Upper lobe of left lung (tissue), 6 donors: Measurements from ENCODE around the gene CTH. TPM values are rescaled to one million over a fixed set of nuclear protein-coding genes. Genes with fewer than 3 reads are reported as not detected.

Source experiments
- ATAC-seq, 2 donors: fragments of 200-7000 bp; cut with Tn5 transposase; one replicate each; pipeline ENCODE4 v1.9.1; 2022; ENCODE audit warnings: mild to moderate bottlenecking in 2 of 2, moderate library complexity in 2 of 2; ENCODE audit not compliant: low FRiP score in 2 of 2
- DNase-seq, 2 donors: peaks; one replicate each; pipeline ENCODE4 v3.0.0-alpha.2; 2019 to 2020
- H3K27ac ChIP-seq, 4 donors: fragments of 200-600 bp; sonication (generic); one replicate each; pipeline ENCODE4 v1.5.1; 2016 to 2019
- H3K27me3 ChIP-seq, 4 donors: fragments of 200-600 bp; sonication (generic); one replicate each; pipeline ENCODE4 v1.5.1; 2017 to 2019
- H3K36me3 ChIP-seq, 4 donors: fragments of 200-600 bp; sonication (generic); one replicate each; pipeline ENCODE4 v1.5.1; 2016 to 2019
- H3K4me1 ChIP-seq, 4 donors: fragments of 200-600 bp; sonication (generic); one replicate each; pipeline ENCODE4 v1.5.1; 2018 to 2019
- H3K4me3 ChIP-seq, 4 donors: fragments of 200-600 bp; sonication (generic); one replicate each; pipeline ENCODE4 v1.5.1; 2017 to 2019; ENCODE audit warnings: mild to moderate bottlenecking in 2 of 4, moderate library complexity in 1 of 4
- H3K9me3 ChIP-seq, 4 donors: fragments of 200-600 bp; sonication (generic); one replicate each; pipeline ENCODE4 v1.5.1; 2018 to 2019
- EP300 ChIP-seq, 4 donors: sonication (generic); formaldehyde crosslinking; IDR thresholded peaks; one replicate each; pipeline ENCODE4 v1.5.1; 2017; ENCODE audit warnings: antibody characterized with exemption in 4 of 4, control low read depth in 2 of 4
- POLR2A ChIP-seq, 4 donors: fragments of 450-650 bp; IDR thresholded peaks; one replicate each; pipeline ENCODE4 v1.5.1; 2016 to 2017; ENCODE audit warnings: antibody characterized with exemption in 4 of 4, mild to moderate bottlenecking in 2 of 4
- POLR2AphosphoS5 ChIP-seq, 2 donors: sonication (generic); formaldehyde crosslinking; IDR thresholded peaks; one replicate each; pipeline ENCODE4 v1.5.1; 2017; ENCODE audit warnings: antibody characterized with exemption in 2 of 2
- WGBS, 2 donors: methylation state at CpG; one replicate each; pipeline ENCODE4 v1.1.5; 2017 to 2018; 5-methylcytosine and 5-hydroxymethylcytosine counted together
- total RNA-seq, 6 donors: library from RNA; depleted of rRNA in 4 of 6; stranded (reverse); fragments of >200 nt in 4 of 6; gene quantifications; one replicate each; pipeline versions ENCODE4 v1.1.0 to v1.2.1, GENCODE V29; 2016 to 2021
- TF ChIP-seq, protein P1 (sequence below), 6 experiments: fragments of 450-650 bp in 4 of 6; fragments of 200-600 bp in 2 of 6; sonication (generic) in 2 of 6; IDR thresholded peaks; one replicate each; pipeline ENCODE4 v1.5.1; 2016 to 2019; ENCODE audit warnings: antibody characterized with exemption in 6 of 6
- donor health status: DM: no; HTN: no; CAD: no; lungs with moderate emphysema.
- donor health status: DM: no; HTN: yes; CAD: no; lungs with severe emphysema.

CTH gene
- total RNA-seq, 6 donors from 2014 or later, result 2.4 to 9.7 (median 5.9) TPM

DNA sequence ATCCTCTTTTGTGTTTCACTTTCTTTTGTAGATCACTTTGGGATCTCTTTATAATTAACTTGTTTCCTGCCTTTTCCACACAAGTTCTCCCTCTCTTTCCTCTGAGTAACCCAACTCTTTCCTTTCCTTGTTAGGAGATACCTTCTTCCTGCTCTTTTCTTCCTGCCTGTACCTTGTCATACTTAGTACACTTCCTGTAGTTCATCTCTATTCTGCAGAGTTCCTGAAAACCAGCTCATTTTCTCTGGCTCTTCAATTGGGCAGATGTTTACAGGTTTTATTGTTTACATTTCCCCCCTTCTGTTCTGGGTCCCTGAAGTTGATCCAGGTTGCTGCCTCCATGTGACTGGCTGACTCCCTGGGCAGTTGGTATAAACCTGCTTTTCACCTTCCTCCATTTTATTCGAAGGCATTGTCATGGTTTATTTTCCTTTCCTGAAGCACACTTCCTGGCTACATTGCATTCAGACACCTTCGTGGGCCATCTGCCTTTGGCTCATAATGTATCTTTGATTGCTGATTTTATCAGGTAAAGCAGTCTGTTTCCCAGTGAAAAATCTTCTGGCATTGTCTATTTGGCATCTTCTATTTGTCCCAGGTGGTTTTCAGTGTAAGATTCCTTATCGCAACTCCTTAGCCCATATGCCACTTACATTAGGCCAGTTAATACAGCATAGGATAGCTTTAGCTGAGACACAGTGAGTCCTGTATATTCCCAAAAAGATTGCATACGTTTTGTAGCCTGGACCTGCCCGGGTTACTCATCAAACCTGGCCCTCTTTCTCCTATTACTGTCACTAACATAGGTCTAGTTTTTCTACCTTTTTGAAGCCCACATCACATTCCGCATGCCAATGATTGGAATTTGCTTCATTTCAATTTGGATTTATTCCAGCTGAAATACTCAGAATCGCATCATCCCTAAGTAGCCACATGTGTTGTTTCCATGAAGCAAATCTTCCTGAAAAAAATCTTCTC is 15.4 kb downstream of the CTH start:
- Histone ChIP-seq H3K27ac (no peak overlapping the region), H3K4me3 (no peak overlapping the region), H3K27me3 (no peaks in the 10 kb centered on the region), H3K4me1 (no peaks in the 10 kb centered on the region), H3K36me3 (peaks cover 0 to 6% (median 0%) of the 10 kb centered on the region in 4 donors), H3K9me3 (no peaks in the 10 kb centered on the region)
- DNase-seq (no peak), ATAC-seq (no peak)
- 80 to 85% methylated on average over 7 of the region's 7 CpGs for WGBS, 2 donors
- TF ChIP-seq, protein P1, sequence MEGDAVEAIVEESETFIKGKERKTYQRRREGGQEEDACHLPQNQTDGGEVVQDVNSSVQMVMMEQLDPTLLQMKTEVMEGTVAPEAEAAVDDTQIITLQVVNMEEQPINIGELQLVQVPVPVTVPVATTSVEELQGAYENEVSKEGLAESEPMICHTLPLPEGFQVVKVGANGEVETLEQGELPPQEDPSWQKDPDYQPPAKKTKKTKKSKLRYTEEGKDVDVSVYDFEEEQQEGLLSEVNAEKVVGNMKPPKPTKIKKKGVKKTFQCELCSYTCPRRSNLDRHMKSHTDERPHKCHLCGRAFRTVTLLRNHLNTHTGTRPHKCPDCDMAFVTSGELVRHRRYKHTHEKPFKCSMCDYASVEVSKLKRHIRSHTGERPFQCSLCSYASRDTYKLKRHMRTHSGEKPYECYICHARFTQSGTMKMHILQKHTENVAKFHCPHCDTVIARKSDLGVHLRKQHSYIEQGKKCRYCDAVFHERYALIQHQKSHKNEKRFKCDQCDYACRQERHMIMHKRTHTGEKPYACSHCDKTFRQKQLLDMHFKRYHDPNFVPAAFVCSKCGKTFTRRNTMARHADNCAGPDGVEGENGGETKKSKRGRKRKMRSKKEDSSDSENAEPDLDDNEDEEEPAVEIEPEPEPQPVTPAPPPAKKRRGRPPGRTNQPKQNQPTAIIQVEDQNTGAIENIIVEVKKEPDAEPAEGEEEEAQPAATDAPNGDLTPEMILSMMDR (IDR thresholded peaks at IDR 0.05), result no peak
- TF ChIP-seq EP300 (IDR thresholded peaks at IDR 0.05), result no peak
- no peak for TF ChIP-seq POLR2AphosphoS5 (IDR thresholded peaks at IDR 0.05)
- TF ChIP-seq POLR2A (IDR thresholded peaks at IDR 0.05), result no peak

DNA sequence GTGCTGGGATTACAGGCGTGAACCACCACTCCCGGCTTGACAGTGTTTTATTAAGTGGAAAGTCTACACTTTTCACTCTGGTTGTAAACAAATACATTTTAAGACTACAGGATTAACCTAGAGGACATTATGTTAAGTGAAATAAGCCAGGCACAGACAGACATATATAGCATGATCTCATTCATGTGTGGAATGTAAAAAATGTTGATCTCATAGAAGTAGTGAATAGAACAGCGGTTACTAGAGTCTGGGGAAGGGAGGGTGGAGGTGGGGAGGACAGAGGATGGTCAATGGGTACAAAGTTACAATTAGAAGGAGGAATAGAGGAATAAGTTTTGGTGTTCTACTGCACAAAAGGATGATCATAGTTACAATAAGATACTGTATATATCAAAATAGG is 16.9 kb downstream of the CTH start:
- DNase-seq (no peak), ATAC-seq (no peak)
- Histone ChIP-seq H3K36me3 (peaks cover 0 to 6% (median 0%) of the 10 kb centered on the region in 4 donors), H3K9me3 (no peaks in the 10 kb centered on the region), H3K27me3 (no peaks in the 10 kb centered on the region), H3K27ac (no peak overlapping the region), H3K4me1 (no peaks in the 10 kb centered on the region), H3K4me3 (no peak overlapping the region)
- WGBS, 2 donors, result 90 to 91% methylated on average over 3 of the region's 3 CpGs
- TF ChIP-seq EP300 (IDR thresholded peaks at IDR 0.05) (no peak), POLR2AphosphoS5 (IDR thresholded peaks at IDR 0.05) (no peak), POLR2A (IDR thresholded peaks at IDR 0.05) (no peak)
- TF ChIP-seq, protein P1 (IDR thresholded peaks at IDR 0.05), result no peak

DNA sequence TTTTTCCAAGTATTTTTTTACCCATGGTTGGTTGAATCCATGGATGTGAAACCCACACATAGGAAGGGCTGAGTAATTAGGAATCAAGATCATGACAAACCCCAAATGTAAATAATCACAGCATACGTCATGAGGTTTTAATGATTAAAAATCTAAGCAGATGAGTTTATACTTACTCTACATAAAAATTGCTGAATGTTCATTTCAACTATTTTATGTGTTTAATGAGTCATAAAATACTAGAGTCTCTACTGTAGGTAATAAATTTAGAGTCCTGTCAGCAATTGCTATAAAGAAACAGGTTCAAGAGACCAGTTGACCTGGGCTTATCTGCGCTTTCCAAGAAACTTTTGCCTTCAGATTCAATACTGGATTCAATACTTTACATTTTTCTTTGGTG is 18.2 kb downstream of the CTH start:
- Histone ChIP-seq H3K36me3 (no peaks in the 10 kb centered on the region), H3K27ac (no peak overlapping the region), H3K9me3 (no peaks in the 10 kb centered on the region), H3K4me3 (no peak overlapping the region), H3K27me3 (no peaks in the 10 kb centered on the region), H3K4me1 (no peaks in the 10 kb centered on the region)
- WGBS, 2 donors, result 90 to 91% methylated on average over 2 of the region's 2 CpGs
- TF ChIP-seq, protein P1 (IDR thresholded peaks at IDR 0.05), result no peak
- TF ChIP-seq EP300 (IDR thresholded peaks at IDR 0.05), result no peak
- no peak for TF ChIP-seq POLR2AphosphoS5 (IDR thresholded peaks at IDR 0.05)
- no peak for TF ChIP-seq POLR2A (IDR thresholded peaks at IDR 0.05)
- DNase-seq, result no peak
- ATAC-seq, result no peak

DNA sequence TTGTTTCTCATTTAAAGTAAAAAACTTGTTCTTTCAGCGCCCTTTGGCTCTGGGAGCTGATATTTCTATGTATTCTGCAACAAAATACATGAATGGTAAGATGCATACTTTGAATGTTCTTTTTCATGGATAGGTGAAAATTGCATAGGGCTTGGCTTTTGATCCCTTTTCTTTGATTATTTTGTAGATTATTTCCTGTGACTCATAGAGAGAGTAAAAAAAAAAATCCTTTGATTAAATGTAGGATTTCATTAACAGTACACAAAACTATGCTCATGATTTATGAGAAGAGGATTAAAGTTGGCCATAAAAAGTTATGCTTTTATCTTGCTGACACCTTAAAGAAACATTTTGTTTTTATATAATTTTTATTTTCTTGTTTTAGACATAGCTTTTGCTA is 18.7 kb downstream of the CTH start:
- no peaks in the 10 kb centered on the region for H3K36me3 ChIP-seq
- ATAC-seq, result no peak
- H3K4me1 ChIP-seq, result no peaks in the 10 kb centered on the region
- H3K9me3 ChIP-seq, result no peaks in the 10 kb centered on the region
- TF ChIP-seq POLR2AphosphoS5 (IDR thresholded peaks at IDR 0.05), result no peak
- TF ChIP-seq, protein P1 (IDR thresholded peaks at IDR 0.05), result no peak
- no peak for TF ChIP-seq EP300 (IDR thresholded peaks at IDR 0.05)
- no peak for TF ChIP-seq POLR2A (IDR thresholded peaks at IDR 0.05)
- H3K27ac ChIP-seq, result no peak overlapping the region
- no peak overlapping the region for H3K4me3 ChIP-seq
- no peaks in the 10 kb centered on the region for H3K27me3 ChIP-seq
- no peak for DNase-seq
- 94 to 97% methylated on average over 1 of the region's 1 CpG for WGBS, 2 donors
